Body of pancreas (tissue), 4 donors: Measurements from ENCODE around the gene ARHGAP20.

Source experiments
- CTCF ChIP-seq, 7 experiments: fragments of 450-650 bp in 4 of 7; fragments of 200-600 bp in 3 of 7; sonication (generic) in 3 of 7; IDR thresholded peaks; one replicate each; pipeline ENCODE4 v1.5.1; 2016 to 2019; ENCODE audit warnings: antibody characterized with exemption in 7 of 7
- POLR2A ChIP-seq, 3 donors: fragments of 450-650 bp; IDR thresholded peaks; one replicate each; pipeline ENCODE4 v1.6.1; 2016; ENCODE audit warnings: antibody characterized with exemption in 3 of 3, mild to moderate bottlenecking in 2 of 3

GRCh38 chr11:110734790-110735189, 22.6 kb upstream of the ARHGAP20 start:
- TF ChIP-seq CTCF (IDR thresholded peaks at IDR 0.05) (no peak), POLR2A (IDR thresholded peaks at IDR 0.05) (no peak)
